MM.1S (cell line): ENCODE data around the gene GPC1.

Experiments
- CTCF ChIP-seq: fragments of 300-600 bp; sonication (generic); IDR thresholded peaks from 2 replicates; pipeline ENCODE4 v1.5.1; 2016; ENCODE audit warnings: antibody characterized with exemption, low read length, mixed read lengths
- EZH2 ChIP-seq: fragments of 300-600 bp; sonication (generic); optimal IDR thresholded peaks from 2 replicates; pipeline ENCODE3; 2017; ENCODE audit warnings: low read depth, mild to moderate bottlenecking, antibody characterized with exemption, low read length, mixed read lengths

- TF ChIP-seq CTCF = no peak
- no peak for TF ChIP-seq EZH2
These were observed 652 bp downstream of the GPC1 start for GRCh38 chr2:240435948-240436682.
